HG02623 (cell line): Measurements from ENCODE around the gene HECA.
A peak's percentile ranks its signal among the peaks of the same experiment; 100 is the strongest.
"Not testable (repeated sequence)": the region's sequence is repeated elsewhere in the genome, so short reads cannot be mapped to it uniquely, and the experiment has no call there.

Source experiments
- ATAC-seq: cut with Tn5 transposase; IDR thresholded peaks from one replicate; pipeline ENCODE4 v1.9.1; 2021; ENCODE audit warnings: moderate library complexity; ENCODE audit not compliant: unreplicated experiment

HECA gene

DNA sequence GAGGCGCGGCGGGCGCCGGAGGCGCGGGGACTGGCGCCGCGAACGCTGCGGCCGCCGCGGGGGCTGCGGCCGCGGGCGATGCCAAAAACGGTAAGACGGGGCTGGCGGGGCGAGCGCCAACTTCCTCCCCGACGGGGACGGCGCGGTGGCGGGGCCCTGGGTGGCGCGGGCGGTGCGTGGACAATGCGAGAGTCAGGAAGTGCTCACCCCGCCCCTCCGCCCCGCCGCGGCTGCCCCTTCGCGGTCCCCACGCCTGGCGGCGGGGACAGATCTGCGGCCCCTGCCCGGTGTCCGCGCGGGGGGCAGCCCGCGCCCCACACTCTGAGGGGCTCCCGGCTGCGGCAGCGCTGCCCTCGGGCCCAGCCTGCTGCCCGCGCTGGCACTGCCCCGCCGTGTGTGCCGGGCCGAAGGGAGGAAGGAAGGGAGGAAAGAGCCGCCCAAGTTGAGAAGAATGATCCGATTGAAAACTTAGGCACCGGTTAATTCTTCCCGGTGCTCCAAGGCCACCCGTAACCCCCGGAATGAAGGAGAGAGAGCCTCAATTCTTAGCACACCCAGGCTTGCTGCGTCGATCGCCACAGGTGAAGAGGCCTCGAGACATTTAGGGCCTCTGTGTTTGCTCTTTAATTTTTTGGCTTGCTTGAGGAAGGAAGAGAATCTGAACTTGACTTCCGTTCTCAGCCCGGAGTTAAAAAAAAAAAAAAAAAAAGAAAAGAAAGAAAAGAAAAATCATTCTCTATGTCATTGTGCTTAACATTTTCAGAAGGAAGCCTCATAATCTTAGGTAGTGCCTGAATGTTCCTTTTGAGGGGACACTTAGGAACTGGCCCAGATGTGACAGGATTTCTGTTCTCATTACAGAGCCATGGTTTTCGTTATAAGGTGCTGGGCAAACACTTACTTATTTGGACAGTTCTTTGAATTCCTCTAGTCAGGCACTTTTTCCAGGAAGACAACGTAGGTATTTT lies 982 bp downstream of the HECA start:
- peak; percentile 38 for ATAC-seq

DNA sequence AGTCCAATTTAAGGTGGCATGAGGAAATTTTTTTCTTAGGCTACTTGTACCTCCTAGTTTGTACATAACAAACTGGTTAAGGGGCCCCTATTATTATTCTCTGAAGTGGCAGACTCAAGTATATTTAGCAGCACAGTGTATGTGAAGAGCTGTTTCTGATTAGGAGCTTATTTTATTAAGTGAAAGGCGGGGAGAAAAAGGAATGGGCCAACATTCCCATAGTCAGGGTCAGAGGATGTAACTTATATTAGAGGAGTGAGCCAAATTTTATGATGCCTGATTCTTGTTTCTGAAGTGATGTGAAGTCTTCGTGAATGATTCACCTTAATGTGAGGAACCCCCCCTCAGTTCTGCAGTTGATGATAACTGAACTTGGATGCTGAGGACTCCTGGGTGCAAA lies 2.8 kb downstream of the HECA start:
- ATAC-seq = no peak

DNA sequence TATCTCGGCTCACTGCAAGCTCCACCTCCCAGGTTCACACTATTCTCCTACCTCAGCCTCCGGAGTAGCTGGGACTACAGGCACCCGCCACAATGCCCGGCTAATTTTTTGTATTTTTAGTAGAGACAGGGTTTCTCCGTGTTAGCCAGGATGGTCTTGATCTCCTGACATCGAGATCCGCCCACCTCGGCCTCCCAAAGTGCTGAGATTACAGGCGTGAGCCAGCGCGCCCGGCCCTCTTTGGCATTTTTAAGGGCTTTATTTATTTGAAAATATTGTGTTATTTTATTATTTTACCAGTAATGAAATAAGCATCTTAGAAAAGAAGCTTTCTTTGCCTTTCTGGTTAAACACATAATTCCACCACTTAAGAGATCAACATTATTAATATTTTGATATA lies 6.0 kb downstream of the HECA start:
- not testable (repeated sequence) for ATAC-seq

DNA sequence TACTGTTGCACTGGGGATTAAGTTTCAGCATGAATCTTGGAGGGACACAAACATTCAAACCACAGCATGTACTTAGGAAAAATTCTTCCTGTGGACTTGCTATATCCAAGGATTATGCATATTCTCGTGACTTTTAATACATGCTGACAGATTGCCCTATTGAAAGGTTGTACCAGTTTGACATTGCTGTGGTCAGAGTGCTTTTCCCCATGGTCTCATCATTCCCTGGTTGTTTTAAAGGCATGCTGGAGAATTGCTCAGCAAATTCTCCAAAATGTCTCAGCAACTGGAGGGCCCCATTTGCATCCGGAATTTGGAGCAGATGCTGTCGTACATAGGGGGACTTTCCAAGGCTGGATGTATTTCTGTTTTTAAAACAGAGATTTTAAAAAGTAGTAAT lies 7.4 kb downstream of the HECA start:
- ATAC-seq = no peak

DNA sequence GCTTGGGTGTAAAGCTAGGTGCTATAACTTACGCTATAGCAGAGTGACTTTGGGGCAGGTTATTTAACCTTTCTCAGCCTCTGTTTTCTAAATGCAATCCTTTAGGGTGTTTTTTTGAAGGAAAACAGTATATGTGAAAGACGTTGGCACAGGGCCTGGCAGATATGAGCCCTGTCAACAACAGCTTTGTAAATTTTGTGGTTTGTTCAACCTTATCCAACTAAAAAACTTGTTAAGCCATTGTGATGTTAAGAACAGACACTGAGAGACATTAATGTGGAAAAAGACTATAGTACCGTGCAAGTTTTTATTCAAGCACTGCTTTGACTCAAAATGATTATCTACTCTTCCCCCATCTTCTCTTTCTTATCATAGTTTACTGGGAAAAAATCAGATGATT lies 8.2 kb downstream of the HECA start:
- ATAC-seq = no peak

DNA sequence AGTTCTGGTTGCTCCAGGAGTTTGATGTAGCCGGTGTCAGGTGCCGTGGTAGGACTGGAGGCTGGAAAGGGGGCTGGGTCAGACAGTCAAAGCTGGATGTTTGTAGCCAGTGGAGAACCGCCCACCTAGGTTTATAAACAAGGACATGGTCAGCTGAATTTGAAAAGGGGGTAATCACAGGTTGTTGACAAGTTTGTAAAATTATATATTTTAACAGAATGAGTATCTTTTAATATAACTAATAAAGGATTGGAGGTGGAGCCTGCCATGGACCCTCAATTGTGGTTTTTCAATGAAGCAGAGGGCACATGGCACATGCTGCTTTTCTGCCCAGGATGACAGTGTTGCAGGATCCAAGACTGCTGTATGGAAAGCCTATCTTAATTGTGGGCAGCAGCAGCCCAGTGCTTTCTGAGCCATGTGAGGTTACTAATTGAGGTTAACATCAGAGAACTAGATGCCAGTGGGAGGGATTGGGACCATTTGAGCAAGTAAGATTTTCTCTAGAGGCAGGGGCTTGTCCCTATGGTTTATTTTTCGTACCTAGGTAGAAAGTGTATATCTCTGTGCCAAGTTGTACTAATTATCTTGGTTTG lies 9.7 kb downstream of the HECA start:
- ATAC-seq = no peak

DNA sequence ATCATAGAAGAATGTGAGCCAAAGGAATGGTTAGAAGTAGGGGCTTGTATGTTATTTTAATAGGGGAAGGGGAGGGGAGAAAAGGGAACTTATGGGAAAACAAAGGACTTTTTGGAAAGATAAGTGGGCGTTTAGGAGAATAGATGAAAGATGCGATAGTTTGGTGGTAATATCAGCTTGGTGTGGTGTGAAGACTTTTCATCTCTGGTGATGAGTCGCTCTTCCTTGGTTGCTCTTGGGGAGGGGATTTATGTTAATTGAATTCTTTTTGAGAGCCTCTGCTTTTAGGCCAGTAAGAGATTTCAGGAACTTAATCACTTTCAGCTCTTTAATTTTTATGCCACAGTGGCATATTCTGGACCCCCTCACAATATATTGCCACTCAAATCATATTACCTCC lies 10.8 kb downstream of the HECA start:
- ATAC-seq = no peak

DNA sequence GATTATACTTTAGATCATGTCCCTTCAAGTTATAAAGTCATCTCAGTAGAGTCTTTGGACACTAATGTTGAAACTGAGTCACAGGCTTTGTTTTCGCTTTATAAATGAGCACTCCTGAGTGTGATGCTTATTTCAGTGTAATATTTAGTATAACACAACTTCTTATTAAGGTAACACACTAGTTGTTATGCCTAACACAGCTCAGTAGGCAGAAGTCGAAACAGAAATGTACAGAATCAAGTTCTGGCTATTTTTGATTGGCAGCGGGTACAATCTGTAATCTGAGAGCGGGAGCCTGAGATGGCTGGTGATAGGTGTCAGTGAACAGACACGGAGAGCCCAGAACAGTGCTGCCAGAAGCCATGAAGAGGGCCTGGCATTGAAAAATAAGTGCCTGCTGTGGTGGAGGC lies 11.4 kb downstream of the HECA start:
- ATAC-seq = no peak

DNA sequence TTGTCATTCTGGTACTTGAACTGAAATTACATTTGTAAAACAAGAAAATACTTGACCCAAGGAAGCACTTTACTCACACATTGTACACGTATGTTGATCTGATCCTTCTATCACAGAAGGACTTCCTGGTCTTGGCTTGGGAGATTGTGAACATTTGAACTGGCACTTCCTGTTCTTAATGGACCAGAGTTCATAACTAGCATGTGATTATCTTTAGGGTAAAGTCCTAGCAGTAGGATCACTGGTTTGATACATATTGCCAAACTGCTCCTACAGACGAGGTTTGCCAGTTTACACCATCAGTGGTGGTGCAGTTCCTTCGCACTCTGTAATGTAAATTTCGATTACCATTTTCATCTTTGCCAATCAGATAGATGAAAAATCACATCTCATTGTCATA lies 12.7 kb downstream of the HECA start:
- no peak for ATAC-seq

DNA sequence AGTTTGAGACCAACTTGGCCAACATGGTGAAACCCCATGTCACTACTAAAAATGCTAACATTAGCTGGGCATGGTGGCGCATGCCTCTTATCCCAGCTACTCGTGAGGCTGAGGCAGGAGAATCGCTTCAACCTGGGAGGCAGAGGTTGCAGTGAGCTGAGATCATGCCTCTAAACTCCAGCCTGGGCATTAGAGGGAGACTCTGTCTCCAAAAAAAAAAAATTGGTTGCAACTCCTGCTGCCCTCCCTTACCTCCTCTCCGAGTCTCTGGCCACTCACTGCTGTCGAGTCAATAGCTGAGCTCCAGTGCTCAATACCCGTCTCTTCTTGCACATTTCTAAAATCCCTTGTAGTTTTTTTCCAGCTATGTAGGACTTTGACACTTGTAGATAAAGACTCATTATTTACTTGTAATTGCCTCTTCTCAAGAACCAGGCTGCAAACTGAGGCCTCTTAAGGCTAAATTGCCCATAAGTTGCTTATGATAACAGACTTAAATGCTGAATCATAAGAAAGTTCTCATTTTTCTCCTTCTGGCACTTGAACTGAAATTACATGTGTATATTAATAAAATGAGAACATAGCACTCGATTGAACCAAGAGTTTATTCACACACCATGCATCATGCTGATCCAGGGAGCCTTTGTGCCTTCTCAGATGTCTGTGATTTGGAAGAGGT lies 13.8 kb downstream of the HECA start:
- ATAC-seq = no peak

DNA sequence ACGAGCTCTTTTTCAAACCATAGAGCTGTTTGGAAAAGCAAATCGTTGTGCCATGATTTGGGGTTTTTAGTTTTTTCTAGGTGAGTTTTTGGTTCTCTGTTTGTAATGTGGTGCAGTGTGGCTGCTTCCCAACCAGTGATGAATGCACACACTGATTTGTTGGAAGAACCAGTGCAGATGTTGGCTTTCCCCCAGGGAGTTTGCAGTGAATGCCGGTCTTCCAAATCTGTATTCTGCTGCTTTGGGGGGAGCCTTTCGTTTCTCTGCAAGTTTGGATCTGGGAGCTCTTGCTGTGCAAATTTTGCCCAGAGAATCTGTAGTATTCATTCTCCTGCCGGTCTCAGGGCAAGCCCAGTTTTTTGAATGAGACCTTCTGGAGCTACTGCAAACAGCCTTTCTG lies 14.5 kb downstream of the HECA start:
- ATAC-seq = no peak

DNA sequence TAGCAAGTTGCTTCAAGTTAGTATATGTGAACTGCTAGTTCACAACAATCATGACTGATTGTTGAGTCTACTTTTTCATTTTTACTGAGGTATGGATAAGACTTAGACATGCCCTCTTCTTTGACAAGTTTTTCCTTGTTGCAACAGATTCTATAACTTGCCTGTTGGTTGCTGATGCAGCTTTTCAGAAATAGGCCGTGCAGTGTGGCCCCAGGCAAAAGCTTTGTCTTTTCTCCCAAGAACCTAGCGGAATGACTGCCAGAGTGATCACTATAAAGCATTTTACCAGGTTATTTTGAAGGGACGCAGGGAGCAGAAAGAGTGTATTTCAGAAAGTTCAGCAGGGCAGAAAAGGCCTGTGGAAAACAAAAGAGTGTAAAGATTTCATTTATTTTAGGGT lies 16.0 kb downstream of the HECA start:
- no peak for ATAC-seq

DNA sequence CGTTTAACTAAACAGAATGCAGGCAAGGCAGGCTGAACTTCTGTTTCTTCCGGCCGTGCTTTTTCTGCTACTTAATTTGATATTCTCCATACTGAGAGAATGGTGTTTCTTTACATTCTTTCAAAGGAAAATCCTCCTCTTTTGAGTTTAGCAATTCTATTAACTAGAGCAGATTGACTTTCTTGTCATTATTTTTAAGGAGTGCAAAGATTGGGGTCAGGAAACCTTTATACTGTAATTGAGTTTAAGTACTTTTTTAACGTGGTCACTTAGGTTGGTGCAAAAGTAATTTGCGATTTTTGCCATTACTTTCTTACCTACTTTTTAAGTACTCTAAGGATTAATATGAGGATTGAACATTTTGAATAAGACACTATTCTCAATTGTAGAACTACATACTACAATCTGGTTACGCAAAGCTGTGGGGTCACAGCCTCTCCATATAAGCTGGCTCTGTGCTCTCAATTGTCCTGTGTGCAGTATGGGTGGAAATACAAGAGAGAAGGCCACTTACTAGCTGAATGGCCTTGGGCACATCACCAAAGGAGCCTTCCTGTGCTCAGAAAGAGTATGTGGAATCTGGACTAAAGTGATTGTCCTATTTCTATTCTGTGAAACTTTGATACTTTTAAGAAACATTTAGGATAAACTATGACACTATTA lies 16.7 kb downstream of the HECA start:
- ATAC-seq = no peak

DNA sequence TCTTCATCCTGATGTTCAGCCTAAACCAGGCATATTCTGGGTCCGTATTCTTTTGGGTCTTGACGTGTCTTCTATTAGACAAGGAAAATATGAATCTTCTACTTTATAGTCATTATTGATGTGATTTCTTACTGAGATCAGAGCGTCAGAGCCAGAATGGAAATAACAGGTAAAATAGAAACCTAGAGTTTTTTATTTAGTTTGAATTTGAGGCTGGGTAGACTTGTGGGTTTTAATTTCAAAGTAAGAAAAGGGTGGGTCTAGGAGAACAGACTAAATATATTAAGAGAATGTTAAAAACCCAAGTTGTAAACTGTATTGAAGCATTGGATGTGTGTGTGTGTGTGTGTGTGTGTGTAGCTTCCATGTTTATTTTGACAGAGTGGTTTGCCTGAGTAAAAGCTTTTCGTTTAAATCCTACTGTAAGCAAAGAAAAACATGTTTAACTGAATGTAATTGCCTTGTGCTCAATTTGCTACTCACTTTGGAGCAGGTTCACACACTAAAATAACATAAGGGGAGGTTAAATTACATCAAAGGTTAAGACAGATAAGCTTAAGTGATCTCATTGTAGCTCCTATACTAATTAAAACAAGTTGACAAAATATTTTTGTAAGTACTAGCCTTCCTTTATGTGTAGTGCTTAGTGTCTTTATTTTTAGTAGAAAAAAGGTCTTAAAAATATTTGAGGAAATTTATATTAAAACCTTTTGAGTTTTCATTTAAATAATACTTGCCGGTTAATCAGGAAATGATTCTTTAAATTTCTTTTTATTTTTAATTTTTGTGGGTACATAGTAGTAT lies 17.4 kb downstream of the HECA start:
- ATAC-seq = no peak

DNA sequence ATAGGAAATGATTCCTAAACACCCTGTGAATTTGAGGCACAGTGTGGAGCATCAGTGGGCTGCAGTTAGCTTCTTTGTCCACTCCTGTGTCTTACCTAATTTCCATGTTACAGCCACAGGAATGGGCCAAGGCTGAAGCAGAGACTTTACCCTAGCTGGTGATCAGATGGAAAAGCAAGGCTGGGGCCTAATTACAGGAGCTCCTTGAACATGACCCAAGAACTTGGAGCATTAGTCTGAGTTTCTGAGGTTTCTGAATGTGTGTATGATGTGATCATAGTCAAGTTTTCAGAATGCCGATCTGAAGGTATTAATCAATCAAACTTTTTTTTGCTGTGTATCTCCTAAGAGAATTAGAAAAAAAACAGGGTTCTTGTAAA lies 18.0 kb downstream of the HECA start:
- no peak for ATAC-seq

DNA sequence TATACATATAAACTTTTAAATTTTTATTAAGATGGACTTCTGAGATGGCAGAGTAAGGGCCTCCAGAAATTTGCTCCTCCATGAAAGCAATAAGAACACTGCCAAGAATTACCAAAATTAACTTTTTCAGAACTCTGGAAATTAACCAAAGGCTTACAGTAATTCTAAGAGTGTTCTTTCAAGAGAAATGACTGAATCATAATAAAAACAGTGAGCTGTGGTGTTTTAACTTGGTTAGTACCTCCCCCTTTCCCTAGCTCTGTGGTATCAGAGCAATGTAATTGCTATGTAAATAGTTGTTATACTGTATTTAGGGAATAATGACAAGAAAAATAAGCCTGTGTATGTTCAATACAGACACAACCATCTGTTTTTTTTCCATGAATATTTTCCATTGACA lies 19.0 kb downstream of the HECA start:
- ATAC-seq = no peak

DNA sequence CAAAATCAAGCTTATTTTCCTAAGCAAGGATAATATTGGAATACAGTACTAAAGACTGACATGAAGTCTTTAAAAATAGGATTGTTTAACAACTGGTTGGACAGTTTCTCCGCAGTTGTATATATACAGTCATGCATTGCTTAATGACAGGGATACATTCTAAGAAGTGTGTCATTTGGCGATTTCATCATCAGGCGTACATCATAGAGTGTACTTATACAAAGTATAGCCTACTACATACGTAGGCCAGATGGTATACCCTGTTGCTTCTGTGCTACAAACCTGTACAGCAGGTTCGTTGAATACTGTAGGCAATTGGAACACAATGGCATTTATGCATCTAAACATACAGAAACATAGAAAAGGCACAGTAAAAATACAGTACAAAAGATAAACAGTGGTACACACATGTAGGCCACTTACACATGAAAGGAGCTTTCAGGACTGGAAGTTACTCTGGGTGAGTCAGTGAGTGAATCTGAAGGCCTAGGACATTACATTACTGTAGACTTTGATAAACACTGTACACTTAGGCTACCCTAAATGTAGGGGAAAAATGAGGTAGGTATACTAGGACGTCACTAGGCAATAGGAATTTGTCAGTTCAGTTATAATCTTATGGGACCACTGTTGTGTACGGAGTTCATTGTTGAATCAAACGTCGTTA lies 20.1 kb downstream of the HECA start:
- no peak for ATAC-seq

DNA sequence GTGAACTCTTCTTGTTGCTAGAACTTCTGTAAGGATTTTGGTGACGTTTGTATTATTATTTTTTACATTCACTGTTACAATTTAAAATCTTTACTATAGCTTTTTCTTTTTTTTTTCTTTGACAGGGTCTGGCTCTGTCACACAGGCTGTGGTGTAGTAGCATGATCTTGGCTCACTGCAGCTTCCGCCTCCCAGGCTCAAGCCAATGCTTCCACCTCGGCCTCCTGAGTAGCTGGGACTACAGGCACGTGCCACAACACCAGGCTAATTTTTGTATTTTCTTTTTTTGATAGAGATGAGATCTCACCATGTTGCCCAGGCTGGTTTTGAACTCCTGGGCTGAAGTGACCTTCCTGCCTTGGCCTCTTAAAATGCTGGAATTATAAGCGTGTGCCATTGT lies 21.2 kb downstream of the HECA start:
- no peak for ATAC-seq

DNA sequence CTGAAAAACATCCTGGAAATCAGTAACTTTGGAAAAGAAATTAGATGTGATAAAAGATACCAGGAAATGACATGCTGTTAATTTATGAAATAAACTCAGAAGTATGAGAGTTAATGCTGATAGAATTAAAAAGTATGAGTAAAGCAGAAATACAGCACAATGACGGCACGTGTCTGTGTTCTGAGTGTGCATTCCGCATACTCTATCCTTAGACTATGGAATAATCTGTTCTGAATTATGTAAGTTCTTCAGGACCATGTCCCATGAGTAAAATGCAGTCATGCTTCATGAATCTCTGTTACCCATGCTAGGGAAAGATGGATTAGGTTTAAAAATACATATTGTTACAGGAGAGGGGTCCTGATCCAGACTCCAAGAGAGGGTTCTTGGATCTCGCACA lies 21.7 kb downstream of the HECA start:
- ATAC-seq = no peak

DNA sequence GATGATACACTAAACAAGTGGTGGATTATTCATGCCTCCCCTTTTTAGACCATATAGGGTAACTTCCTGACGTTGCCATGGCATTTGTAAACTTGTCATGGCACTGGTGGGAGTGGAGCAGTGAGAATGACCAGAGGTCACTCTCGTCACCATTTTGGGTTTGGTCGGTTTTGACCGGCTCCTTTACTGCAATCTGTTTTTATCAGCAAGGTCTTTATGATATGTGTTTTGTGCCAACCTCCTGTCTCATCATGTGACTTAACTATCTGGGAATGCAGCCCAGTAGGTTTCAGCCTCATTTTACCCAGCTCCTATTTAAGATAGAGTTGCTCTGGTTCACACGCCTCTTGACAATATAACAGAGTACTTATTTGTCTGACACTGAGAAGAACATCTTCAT lies 22.2 kb downstream of the HECA start:
- ATAC-seq = not testable (repeated sequence)
